ENCODE measurements around the gene SLC25A33.
"Not testable (repeated sequence)": the region's sequence is repeated elsewhere in the genome, so short reads cannot be mapped to it uniquely, and the experiment has no call there.

The SLC25A33 gene

GRCh38 chr1:9625030-9625429, 85.8 kb downstream of the SLC25A33 start:
- DNase-seq (ENCODE audit: low spot score), result not testable (repeated sequence)

- no peak for DNase-seq (ENCODE audit: low spot score)
Measured at GRCh38 chr1:9626201-9626608, 86.9 kb downstream of the SLC25A33 start.

GRCh38 chr1:9628541-9629444, 89.5 kb downstream of the SLC25A33 start:
- no peak for DNase-seq (ENCODE audit: low spot score)

GRCh38 chr1:9629445-9630201, 90.4 kb downstream of the SLC25A33 start:
- DNase-seq (ENCODE audit: low spot score), result no peak

- no peak for DNase-seq (ENCODE audit: low spot score)
Measured at GRCh38 chr1:9630331-9631111, 91.3 kb downstream of the SLC25A33 start.

- no peak for DNase-seq (ENCODE audit: low spot score)
Measured at GRCh38 chr1:9631613-9632012, 92.3 kb downstream of the SLC25A33 start.

GRCh38 chr1:9633493-9633892, 94.2 kb downstream of the SLC25A33 start:
- no peak for DNase-seq (ENCODE audit: low spot score)

GRCh38 chr1:9634582-9634981, 95.3 kb downstream of the SLC25A33 start:
- no peak for DNase-seq (ENCODE audit: low spot score)

Data from cerebellar cortex (tissue), 1 donor.